DMS53 treated with DMSO at 0.1 percent for 48 hours (cell line): Measurements from ENCODE around the gene CMTM2.
"Not testable (repeated sequence)": the region's sequence is repeated elsewhere in the genome, so short reads cannot be mapped to it uniquely, and the experiment has no call there.

Experiments used
- DNase-seq: peaks from one replicate; lab custom pipeline; 2025; ENCODE audit not compliant: unreplicated experiment; lab: John Stamatoyannopoulos, UW

Gene CMTM2

DNA sequence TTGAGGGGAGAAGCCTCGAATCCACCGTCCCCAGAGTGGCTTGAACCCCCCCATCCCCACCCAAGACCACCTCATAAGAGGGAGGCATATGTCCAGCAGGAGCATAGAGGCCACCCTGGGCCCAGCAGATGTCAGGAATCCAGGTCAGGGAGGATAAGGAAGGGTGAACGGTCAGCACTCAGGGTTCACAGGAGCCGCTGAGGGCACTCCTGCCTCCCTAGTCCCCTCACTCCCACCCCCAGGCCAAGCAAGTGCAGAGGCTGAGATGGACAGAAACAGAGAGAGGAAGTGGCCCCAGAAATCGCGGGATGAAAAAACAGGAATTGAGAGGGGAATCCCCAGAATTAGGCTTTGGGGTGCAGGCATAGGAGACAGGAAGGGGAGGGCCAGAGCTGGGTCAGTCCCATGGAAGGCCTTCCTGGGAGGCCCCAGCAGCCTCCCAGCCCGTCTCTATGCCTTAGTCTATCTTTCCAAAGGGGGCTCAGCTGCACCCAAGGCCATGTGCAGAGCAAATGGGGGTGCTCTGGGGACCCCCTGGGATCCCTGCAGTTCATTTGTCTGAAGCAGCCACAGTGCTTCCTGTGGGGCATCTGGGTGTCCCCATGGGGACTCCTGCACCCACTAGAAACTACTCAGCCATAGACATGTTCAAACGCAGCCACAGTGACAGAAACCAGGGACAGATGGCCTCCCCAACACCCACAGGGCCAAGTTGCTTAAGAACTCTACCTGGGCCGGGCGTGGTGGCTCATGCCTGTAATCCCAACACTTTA, 26.9 kb downstream of the CMTM2 start:
- no peak for DNase-seq

GRCh38 chr16:66608241-66609138, 29.2 kb downstream of the CMTM2 start:
- DNase-seq: peak; percentile 42

- no peak for DNase-seq
Measured at GRCh38 chr16:66609139-66609510, 29.9 kb downstream of the CMTM2 start.

DNA sequence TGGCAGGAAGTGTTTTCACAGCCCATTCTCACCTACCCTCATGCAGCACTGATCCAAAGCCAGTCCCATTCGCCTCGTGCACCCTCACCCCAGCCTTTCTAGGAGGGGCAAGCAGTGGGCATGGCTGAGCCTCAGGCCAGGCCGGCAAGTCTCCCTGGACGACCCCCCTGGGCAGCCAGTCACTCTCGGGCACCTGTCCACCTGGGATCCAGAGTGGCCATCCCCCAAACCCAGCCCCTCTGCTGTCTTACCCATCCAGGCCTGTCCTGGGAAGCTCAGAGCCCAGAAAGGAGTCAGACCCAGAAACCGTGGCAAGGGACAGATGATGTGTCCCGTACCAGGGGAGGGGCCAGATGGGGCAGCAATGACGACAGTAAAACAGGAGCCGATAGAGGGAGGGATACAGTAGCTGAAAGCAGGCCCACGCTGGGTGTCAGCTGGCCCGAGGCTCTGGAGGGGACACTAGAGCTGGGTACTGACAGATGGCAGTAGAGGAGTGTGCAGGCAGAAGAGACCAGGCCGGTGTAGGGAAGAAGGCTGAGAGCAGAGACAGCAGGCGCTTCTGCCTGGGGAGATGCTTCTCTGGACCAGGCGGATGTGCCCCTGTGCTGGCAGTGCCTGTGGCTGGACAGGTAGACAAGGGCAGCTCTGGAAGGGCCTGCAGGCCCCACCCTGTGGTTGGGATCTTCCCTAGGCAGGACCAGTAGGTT, 31.0 kb downstream of the CMTM2 start:
- DNase-seq: no peak

DNA sequence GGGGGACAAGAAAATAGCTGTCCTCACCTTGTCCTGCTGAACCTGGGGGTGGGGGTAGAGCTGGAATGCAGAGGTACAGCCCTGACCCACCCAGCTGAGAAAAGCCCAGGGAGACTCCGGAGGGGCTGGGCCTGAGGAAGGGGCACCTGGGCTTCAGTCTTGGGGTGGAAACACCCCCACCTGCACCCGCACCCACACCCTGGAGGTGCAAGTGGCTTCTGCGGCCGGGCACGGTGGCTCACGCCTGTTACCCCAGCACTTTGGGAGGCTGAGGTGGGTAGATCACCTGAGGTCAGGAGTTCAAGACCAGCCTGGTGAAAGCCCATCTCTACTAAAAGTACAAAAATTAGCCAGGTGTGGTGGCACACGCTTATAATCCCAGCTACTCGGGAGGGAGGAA, 32.6 kb downstream of the CMTM2 start:
- not testable (repeated sequence) for DNase-seq

GRCh38 chr16:66612422-66612821, 33.2 kb downstream of the CMTM2 start:
- DNase-seq: no peak

GRCh38 chr16:66614161-66614802, 35.0 kb downstream of the CMTM2 start:
- DNase-seq: no peak

DNA sequence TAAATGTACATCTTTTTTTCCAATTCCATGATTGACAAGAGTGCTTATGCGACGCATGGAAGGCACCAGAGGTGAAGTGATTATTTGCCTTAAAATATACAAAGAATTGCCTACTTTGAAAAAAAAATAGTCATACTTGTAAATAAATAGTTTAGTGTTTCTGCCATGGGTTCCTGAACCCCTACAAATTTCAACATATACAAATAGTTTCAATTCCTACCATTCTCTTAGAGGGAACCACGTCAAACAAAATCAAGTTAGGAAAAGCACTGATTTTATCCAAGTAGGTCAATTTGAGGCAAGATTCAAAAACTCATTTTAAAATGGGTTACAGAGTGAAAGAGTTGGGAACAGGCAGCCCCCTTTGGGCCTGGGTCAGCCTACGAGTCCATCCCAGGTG, 36.9 kb downstream of the CMTM2 start:
- no peak for DNase-seq

DNA sequence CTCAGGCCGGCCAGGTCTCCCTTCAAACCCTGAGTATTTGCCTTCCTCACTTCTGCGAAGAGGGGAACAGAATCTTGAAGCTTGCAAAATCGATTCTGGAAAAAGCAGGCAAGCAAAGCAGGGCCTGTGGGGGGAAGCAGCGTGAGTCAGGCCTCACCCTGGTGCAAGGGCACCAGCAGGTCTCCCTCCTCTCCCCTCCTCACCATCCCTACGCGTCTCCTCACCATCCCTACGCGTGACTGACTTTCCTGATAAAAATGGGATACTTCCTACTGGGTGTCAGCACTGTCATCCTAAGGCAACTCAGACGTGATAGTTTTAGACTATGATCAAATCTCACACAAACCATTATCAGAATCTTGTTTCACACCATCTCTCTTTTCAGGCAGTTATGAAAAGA, 37.3 kb downstream of the CMTM2 start:
- DNase-seq: no peak

DNA sequence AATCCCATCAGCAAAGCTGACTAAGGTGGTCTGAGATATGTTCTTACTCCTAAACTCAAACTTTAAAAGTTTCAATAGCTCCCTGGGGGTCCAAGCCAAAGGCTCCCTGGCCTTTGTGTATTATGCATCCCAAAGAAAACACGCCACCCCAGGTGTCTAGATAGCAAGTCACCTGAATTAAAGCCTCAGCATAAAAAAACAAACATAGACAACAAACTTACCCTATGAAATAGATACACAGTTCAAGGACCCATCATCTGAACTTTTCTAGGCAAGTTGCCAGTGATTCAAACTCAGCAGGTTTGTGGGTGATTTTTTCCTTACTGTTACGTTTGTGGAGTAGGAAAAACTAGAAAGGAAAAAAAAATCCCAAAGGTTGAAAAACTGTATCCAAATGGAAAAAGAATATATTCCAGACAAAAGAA, 37.8 kb downstream of the CMTM2 start:
- DNase-seq: no peak

- no peak for DNase-seq
Measured at GRCh38 chr16:66617728-66618127, 38.5 kb downstream of the CMTM2 start.

DNA sequence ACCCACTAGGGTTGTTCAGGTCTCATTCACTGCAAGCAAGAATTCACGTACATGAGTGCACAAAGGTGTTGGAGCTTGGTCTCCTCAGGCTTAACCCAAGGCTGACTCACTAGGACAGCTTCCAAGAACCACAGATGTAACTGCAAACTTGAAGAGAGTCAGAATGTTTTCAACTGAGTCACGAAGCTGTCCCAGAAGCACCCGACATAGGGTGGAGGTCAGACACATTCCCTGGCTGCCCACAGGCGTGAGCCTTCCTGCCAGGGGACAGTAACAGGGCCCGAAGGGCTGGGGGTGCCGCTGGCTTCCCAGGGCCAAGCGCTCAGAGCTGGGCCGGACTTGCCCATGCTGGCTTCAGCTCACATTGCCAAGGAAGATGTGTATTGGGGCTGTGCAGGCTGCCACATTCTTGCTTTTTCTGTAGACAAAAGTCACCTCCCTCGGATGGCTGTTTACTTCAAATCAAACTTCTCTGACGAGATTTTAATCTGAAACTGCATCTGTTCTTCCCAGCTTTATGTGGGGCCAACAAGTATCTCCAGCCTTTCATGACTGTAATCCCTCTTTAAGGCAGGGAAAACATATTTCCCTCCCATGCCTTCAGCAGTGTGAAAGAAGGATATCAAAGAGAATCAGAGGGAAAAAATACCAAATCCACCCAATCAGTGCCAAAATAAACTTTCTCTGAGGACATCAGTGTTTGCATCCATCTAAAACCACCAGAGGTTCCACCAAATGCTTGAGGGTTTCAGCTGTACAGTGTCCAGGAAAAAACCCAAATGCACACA, 39.5 kb downstream of the CMTM2 start:
- no peak for DNase-seq

- no peak for DNase-seq
Measured at GRCh38 chr16:66619534-66620428, 40.5 kb downstream of the CMTM2 start.

- DNase-seq: no peak
Measured at GRCh38 chr16:66620429-66620795, 41.1 kb downstream of the CMTM2 start.

GRCh38 chr16:66621973-66622372, 42.7 kb downstream of the CMTM2 start:
- no peak for DNase-seq

- DNase-seq: no peak
Measured at GRCh38 chr16:66622863-66623262, 43.6 kb downstream of the CMTM2 start.

DNA sequence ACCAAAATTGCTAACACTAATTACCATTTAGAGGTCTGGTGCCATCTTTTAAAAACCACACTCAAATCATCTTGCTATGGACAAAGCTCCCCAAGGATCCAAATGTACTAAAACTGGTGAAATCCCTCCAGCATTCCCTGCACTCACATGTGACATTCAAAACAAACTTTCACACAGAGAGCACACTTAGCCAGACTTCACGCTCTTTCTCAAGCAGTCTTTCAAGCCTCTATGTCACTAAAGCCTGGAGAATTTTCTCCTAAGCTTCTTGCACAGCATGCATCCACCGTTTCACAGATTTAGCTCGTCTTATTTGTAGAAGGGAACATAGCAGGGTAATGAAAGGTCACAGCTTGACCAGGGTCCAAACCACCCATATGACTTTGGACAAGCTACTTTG, 44.5 kb downstream of the CMTM2 start:
- DNase-seq: no peak

DNA sequence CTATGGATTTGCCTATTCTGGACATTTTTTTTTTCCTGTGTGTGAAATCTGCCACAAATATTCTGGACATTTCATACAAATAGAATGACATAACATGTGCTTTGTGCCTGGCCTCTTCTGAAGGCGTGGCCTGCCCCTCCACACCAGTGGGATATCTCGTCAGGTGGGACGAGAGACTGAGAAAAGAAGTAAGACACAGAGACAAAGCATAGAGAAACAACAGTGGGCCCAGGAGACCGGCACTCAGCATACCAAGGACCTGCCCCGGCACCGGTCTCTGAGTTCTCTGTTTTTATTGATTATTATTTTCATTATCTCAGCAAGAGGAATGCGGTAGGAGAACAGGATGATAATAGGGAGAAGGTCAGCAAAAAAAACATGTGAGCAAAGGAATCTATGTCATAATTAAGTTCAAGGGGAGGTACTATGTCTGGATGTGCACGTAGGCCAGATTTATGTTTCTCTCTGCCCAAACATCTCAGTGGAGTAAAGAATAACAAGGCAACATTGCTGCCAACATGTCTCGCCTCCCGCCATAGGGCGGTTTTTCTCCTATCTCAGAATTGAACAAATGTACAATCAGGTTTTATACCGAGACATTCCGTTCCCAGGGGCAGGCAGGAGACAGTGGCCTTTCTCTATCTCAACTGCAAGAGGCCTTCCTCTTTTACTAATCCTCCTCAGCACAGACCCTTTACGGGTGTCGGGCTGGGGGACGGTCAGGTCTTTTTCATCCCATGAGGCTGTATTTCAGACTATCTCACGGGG, 48.5 kb downstream of the CMTM2 start:
- not testable (repeated sequence) for DNase-seq

DNA sequence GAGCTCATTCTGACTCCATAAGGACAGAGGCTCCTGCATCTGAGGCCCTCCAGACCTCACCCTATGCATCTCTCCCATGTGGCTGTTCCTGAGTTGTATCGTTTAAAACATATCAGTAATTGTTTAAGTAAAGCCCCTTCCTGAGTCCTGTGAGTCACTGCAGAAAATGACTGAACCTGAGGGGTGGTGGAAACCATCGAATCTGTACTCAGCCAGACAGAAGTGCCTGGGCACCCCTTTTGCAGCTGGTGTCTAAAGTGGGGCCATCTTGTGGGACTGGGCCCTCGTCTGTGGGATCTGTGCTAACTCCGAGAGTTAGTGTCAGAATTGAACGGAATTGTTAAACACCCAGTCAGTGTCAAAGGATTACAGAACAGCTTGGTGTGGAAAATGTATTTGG, 50.6 kb downstream of the CMTM2 start:
- no peak for DNase-seq
